Tibial nerve (tissue), 4 donors: ENCODE data around the gene FDX2. TPM values are rescaled to one million over a fixed set of nuclear protein-coding genes. Genes with fewer than 3 reads are reported as not detected.

Experiments
- DNase-seq, 2 donors: peaks; one replicate each; pipeline ENCODE4 v3.0.0-alpha.2; 2019; ENCODE audit warnings: low spot score in 2 of 2
- H3K27ac ChIP-seq, 4 donors: fragments of 200-600 bp; sonication (generic) in 3 of 4; one replicate each; pipeline ENCODE4 v1.5.1; 2017 to 2019; ENCODE audit warnings: mild to moderate bottlenecking in 1 of 4
- H3K27me3 ChIP-seq, 2 donors: fragments of 200-600 bp; sonication (generic) in 1 of 2; one replicate each; pipeline versions ENCODE4 v1.5.1 to v1.6.0; 2017 to 2019
- H3K36me3 ChIP-seq, 3 donors: fragments of 200-600 bp; sonication (generic); one replicate each; pipeline ENCODE4 v1.5.1; 2018 to 2019
- H3K4me1 ChIP-seq, 4 donors: fragments of 200-600 bp; sonication (generic) in 3 of 4; one replicate each; pipeline ENCODE4 v1.5.1; 2017 to 2019
- H3K4me3 ChIP-seq, 4 donors: fragments of 200-600 bp; sonication (generic) in 3 of 4; one replicate each; pipeline ENCODE4 v1.5.1; 2017 to 2019; ENCODE audit warnings: mild to moderate bottlenecking in 1 of 4, moderate library complexity in 1 of 4
- H3K9me3 ChIP-seq, 4 donors: fragments of 200-600 bp; sonication (generic) in 3 of 4; one replicate each; pipeline ENCODE4 v1.5.1; 2017 to 2019
- CTCF ChIP-seq, 5 experiments: fragments of 200-600 bp in 3 of 5; fragments of 450-650 bp in 2 of 5; sonication (generic) in 3 of 5; IDR thresholded peaks; one replicate each; pipeline ENCODE4 v1.5.1; 2016 to 2019; ENCODE audit warnings: antibody characterized with exemption in 5 of 5, mild to moderate bottlenecking in 3 of 5, moderate library complexity in 2 of 5
- EP300 ChIP-seq, 2 donors: sonication (generic); formaldehyde crosslinking; IDR thresholded peaks; one replicate each; pipeline ENCODE4 v1.6.1; 2017; ENCODE audit warnings: antibody characterized with exemption in 2 of 2, mild to moderate bottlenecking in 1 of 2
- POLR2A ChIP-seq, 2 donors: fragments of 450-650 bp; IDR thresholded peaks; one replicate each; pipeline ENCODE4 v1.6.1; 2017; ENCODE audit warnings: antibody characterized with exemption in 2 of 2, mild to moderate bottlenecking in 2 of 2, moderate library complexity in 2 of 2
- WGBS, 2 donors: methylation state at CpG; one replicate each; pipeline ENCODE4 v1.1.5; 2018; 5-methylcytosine and 5-hydroxymethylcytosine counted together
- total RNA-seq, 4 donors: library from RNA; depleted of rRNA; stranded (reverse); fragments of >200 nt; gene quantifications; one replicate each; pipeline ENCODE4 v1.1.0, GENCODE V29; 2016

Gene FDX2
- total RNA-seq, 4 donors from 2014 or later, result 10.0 to 29.1 (median 18.2) TPM

- peak within 1 kb of the TSS in 3 of 4 donors; percentile 19 to 43 (median 31) for H3K4me3 ChIP-seq
- no peak for DNase-seq
- H3K27ac ChIP-seq, result no peak within 1 kb of the TSS
- peaks cover 0 to 11% (median 0%) of the 10 kb centered on the region in 3 donors for H3K36me3 ChIP-seq
- H3K4me1 ChIP-seq, result peaks cover 0 to 81% (median 51%) of the 10 kb centered on the region in 4 donors
- peaks cover 3 to 83% of the 10 kb centered on the region in 2 donors for H3K27me3 ChIP-seq
- 1 to 3% methylated on average over 10 to 12 of the region's 45 CpGs for WGBS, 2 donors
- H3K9me3 ChIP-seq, result no peaks in the 10 kb centered on the region
- no peak for TF ChIP-seq EP300 (IDR thresholded peaks at IDR 0.05)
- no peak for TF ChIP-seq POLR2A (IDR thresholded peaks at IDR 0.05)
- no peak for TF ChIP-seq CTCF (IDR thresholded peaks at IDR 0.05)
Observed at GRCh38 chr19:10289836-10290356, 25.9 kb downstream of the FDX2 start, which contains the start of gene ICAM5. Gene ICAM5 (plus strand): TSS chr19:10289952. CDS start chr19:10290044, 92 bp downstream.

- H3K4me1 ChIP-seq, result peaks cover 0 to 76% (median 51%) of the 10 kb centered on the region in 4 donors
- H3K4me3 ChIP-seq, result peak overlapping the region in 2 of 4 donors; percentile 16 to 30
- peaks cover 3 to 77% of the 10 kb centered on the region in 2 donors for H3K27me3 ChIP-seq
- no peaks in the 10 kb centered on the region for H3K9me3 ChIP-seq
- TF ChIP-seq EP300 (IDR thresholded peaks at IDR 0.05), result no peak
- TF ChIP-seq CTCF (IDR thresholded peaks at IDR 0.05), result no peak
- TF ChIP-seq POLR2A (IDR thresholded peaks at IDR 0.05), result no peak
- no peak for DNase-seq
- 1 to 2% methylated on average over 26 to 44 of the region's 50 CpGs for WGBS, 2 donors
- peaks cover 0 to 17% (median 1%) of the 10 kb centered on the region in 3 donors for H3K36me3 ChIP-seq
- H3K27ac ChIP-seq, result no peak overlapping the region
Observed at GRCh38 chr19:10289167-10289835, 26.5 kb downstream of the FDX2 start.

- Histone ChIP-seq H3K27me3 (peaks cover 3 to 71% of the 10 kb centered on the region in 2 donors), H3K4me3 (peak overlapping the region in 1 of 4 donors; percentile 30), H3K27ac (no peak overlapping the region), H3K9me3 (no peaks in the 10 kb centered on the region), H3K36me3 (peaks cover 0 to 23% (median 4%) of the 10 kb centered on the region in 3 donors), H3K4me1 (peaks cover 0 to 74% (median 51%) of the 10 kb centered on the region in 4 donors)
- TF ChIP-seq EP300 (IDR thresholded peaks at IDR 0.05) (no peak), CTCF (IDR thresholded peaks at IDR 0.05) (no peak), POLR2A (IDR thresholded peaks at IDR 0.05) (no peak)
- 3% methylated on average over 17 to 23 of the region's 23 CpGs for WGBS, 2 donors
- DNase-seq, result no peak
Observed at GRCh38 chr19:10288662-10289166, 27.1 kb downstream of the FDX2 start.

- 2 to 3% methylated on average over 34 to 47 of the region's 59 CpGs for WGBS, 2 donors
- no peak for TF ChIP-seq POLR2A (IDR thresholded peaks at IDR 0.05)
- no peak for TF ChIP-seq CTCF (IDR thresholded peaks at IDR 0.05)
- TF ChIP-seq EP300 (IDR thresholded peaks at IDR 0.05), result no peak
- Histone ChIP-seq H3K27me3 (peaks cover 0 to 55% of the 10 kb centered on the region in 2 donors), H3K9me3 (no peaks in the 10 kb centered on the region), H3K36me3 (peaks cover 0 to 38% (median 4%) of the 10 kb centered on the region in 3 donors), H3K4me1 (peaks cover 0 to 57% (median 45%) of the 10 kb centered on the region in 4 donors), H3K4me3 (peak within 1 kb of the TSS in 2 of 4 donors; percentile 15 to 18), H3K27ac (no peak within 1 kb of the TSS)
- no peak for DNase-seq
Observed at GRCh38 chr19:10286803-10287737, 28.7 kb downstream of the FDX2 start, which contains the start of gene ICAM4. Gene ICAM4 (plus strand): TSS chr19:10286955. CDS start chr19:10287013, 58 bp downstream.
